Esophagus squamous epithelium (tissue), 4 donors: ENCODE results near the gene BMPER.

ENCODE experiments used
- POLR2A ChIP-seq, 4 donors: fragments of 450-650 bp; IDR thresholded peaks; one replicate each; pipeline ENCODE4 v1.6.1; 2017; ENCODE audit warnings: antibody characterized with exemption in 4 of 4, mild to moderate bottlenecking in 4 of 4, moderate library complexity in 3 of 4
- TF ChIP-seq, protein P1 (sequence below), 6 experiments: fragments of 450-650 bp in 4 of 6; fragments of 200-600 bp in 2 of 6; sonication (generic) in 2 of 6; IDR thresholded peaks; one replicate each; pipeline ENCODE4 v1.5.1; 2016 to 2019; ENCODE audit warnings: antibody characterized with exemption in 6 of 6, mild to moderate bottlenecking in 4 of 6, moderate library complexity in 4 of 6

DNA sequence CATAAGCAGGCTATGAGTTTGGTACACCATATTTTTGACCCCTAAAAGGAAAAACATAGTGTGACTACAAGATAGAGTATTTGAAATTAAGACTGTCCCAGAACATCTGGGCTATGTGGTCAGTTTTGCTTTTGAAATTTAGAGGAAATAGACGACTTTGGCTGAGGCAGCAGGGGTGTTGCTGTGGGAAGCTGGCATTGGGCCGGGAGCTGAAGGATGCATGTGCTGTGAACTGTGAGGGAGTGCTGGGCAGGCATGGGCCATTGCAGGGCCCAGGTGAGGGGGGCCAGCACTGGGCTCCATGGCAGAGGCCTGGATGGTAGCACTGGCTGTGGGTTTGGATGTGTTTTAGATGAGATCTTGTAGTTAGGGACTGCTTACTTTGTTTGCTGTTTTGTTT lies 168.3 kb downstream of the BMPER start:
- TF ChIP-seq, protein P1, sequence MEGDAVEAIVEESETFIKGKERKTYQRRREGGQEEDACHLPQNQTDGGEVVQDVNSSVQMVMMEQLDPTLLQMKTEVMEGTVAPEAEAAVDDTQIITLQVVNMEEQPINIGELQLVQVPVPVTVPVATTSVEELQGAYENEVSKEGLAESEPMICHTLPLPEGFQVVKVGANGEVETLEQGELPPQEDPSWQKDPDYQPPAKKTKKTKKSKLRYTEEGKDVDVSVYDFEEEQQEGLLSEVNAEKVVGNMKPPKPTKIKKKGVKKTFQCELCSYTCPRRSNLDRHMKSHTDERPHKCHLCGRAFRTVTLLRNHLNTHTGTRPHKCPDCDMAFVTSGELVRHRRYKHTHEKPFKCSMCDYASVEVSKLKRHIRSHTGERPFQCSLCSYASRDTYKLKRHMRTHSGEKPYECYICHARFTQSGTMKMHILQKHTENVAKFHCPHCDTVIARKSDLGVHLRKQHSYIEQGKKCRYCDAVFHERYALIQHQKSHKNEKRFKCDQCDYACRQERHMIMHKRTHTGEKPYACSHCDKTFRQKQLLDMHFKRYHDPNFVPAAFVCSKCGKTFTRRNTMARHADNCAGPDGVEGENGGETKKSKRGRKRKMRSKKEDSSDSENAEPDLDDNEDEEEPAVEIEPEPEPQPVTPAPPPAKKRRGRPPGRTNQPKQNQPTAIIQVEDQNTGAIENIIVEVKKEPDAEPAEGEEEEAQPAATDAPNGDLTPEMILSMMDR (IDR thresholded peaks at IDR 0.05) = no peak
- no peak for TF ChIP-seq POLR2A (IDR thresholded peaks at IDR 0.05)
